Thoracic aorta (tissue), 2 donors: ENCODE results near the gene LUZP2. TPM values are rescaled to one million over a fixed set of nuclear protein-coding genes. Genes with fewer than 3 reads are reported as not detected.

ENCODE experiments used
- ATAC-seq: fragments of 150-250 bp; one replicate; pipeline ENCODE4 v1.8.0; 2017; ENCODE audit warnings: low read depth; ENCODE audit not compliant: insufficient number of reproducible peaks, low FRiP score
- DNase-seq: peaks from one replicate; pipeline ENCODE4 v3.0.0-alpha.2; 2020; ENCODE audit warnings: low spot score
- H3K27ac ChIP-seq, 2 donors: fragments of 200-600 bp; sonication (generic); 1 replicate in 1 of 2; 2 replicates in 1 of 2; pipeline ENCODE4 v1.5.1; 2016; ENCODE audit warnings: mild to moderate bottlenecking in 2 of 2, moderate library complexity in 2 of 2
- H3K27me3 ChIP-seq: fragments of 200-600 bp; sonication (generic); replicated peaks from 2 replicates; pipeline ENCODE4 v1.6.0; 2016; ENCODE audit warnings: mild to moderate bottlenecking; ENCODE audit not compliant: insufficient read depth
- H3K36me3 ChIP-seq: fragments of 200-600 bp; sonication (generic); one replicate; pipeline ENCODE4 v1.5.1; 2016
- H3K4me1 ChIP-seq, 2 donors: fragments of 200-600 bp; sonication (generic); 1 replicate in 1 of 2; 2 replicates in 1 of 2; pipeline versions ENCODE4 v1.5.1 to v1.6.0; 2016; ENCODE audit warnings: low read depth in 2 of 2, mild to moderate bottlenecking in 1 of 2; ENCODE audit not compliant: control insufficient read depth in 1 of 2
- H3K4me3 ChIP-seq: fragments of 200-600 bp; sonication (generic); 2 replicates; pipeline ENCODE4 v1.5.1; 2016; ENCODE audit warnings: mild to moderate bottlenecking
- H3K9me3 ChIP-seq: fragments of 200-600 bp; sonication (generic); 2 replicates; pipeline ENCODE4 v1.5.1; 2016
- CTCF ChIP-seq: fragments of 200-600 bp; sonication (generic); IDR thresholded peaks from one replicate; pipeline ENCODE4 v1.5.1; 2019; ENCODE audit warnings: antibody characterized with exemption
- total RNA-seq, 2 donors: library from RNA; depleted of rRNA; stranded (reverse); fragments of >200 nt; gene quantifications; one replicate each; pipeline versions ENCODE4 v1.1.0 to v1.2.3, GENCODE V29; 2016

The LUZP2 gene
- total RNA-seq, 2 donors from 2014 or later: 0.41 TPM; not detected in 1

DNA sequence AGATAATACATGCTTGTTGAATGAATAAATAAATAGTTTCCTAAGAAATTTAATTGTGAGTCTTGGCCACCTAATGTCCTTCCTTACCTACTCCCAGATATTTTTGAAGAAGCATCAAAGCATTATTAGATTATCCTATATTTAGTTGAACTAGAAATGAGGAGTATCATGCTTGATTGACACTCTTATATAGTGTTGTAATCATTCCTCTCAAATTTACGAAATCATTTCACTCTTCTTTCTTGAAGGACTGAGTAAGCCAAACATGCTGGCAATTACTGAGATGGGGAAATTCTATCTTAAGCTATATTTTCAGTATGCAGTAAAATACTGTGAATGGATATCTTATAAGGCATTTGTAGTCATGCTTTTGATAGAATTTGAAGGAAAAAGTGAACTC lies 189.0 kb downstream of the LUZP2 start:
- Histone ChIP-seq H3K9me3 (no peaks in the 10 kb centered on the region), H3K27ac (no peak overlapping the region), H3K4me3 (no peak overlapping the region), H3K36me3 (no peaks in the 10 kb centered on the region), H3K4me1 (no peaks in the 10 kb centered on the region), H3K27me3 (no peaks in the 10 kb centered on the region)
- TF ChIP-seq CTCF: no peak
- ATAC-seq (no peak), DNase-seq (no peak)

DNA sequence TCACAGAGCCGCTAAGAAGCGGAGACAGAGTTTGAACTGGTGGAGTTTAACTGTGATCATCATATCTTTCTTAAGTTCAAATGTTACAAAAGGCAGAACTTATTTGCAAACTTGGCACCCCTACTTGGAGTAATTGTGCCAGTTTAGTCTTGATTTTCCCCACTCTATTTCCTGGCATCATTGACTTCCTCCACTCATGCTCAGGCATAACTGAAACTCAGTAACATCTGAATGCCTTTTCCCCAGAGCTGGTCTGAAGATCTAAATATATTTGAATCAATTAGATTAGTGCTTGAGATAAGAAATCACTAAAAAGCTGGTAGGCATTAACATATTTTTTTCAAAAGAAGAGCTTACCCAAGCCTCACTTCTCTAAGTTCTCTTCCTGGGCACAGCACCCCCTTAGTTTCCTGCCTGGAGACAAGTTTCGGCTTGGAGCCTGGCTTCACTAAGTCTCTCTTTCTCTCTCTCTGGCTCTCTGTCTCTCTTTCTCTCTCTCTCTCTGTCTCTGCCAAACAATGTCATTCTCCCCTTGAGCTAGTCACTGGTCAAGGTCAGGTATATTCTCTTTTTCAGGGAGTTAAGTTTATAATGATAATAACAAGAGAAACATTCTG lies 190.8 kb downstream of the LUZP2 start:
- no peak for DNase-seq
- H3K9me3 ChIP-seq: no peaks in the 10 kb centered on the region
- no peak overlapping the region for H3K4me3 ChIP-seq
- H3K4me1 ChIP-seq: no peaks in the 10 kb centered on the region
- no peak for TF ChIP-seq CTCF
- H3K27me3 ChIP-seq: no peaks in the 10 kb centered on the region
- no peaks in the 10 kb centered on the region for H3K36me3 ChIP-seq
- no peak for ATAC-seq
- H3K27ac ChIP-seq: no peak overlapping the region

GRCh38 chr11:24688981-24689380 lies 192.1 kb downstream of the LUZP2 start:
- H3K36me3 ChIP-seq: no peaks in the 10 kb centered on the region
- no peaks in the 10 kb centered on the region for H3K9me3 ChIP-seq
- H3K27ac ChIP-seq: no peak overlapping the region
- no peaks in the 10 kb centered on the region for H3K4me1 ChIP-seq
- no peak overlapping the region for H3K4me3 ChIP-seq
- TF ChIP-seq CTCF: no peak
- ATAC-seq (no peak), DNase-seq (no peak)
- no peaks in the 10 kb centered on the region for H3K27me3 ChIP-seq

- Histone ChIP-seq H3K9me3 (no peaks in the 10 kb centered on the region), H3K27ac (no peak overlapping the region), H3K4me1 (no peaks in the 10 kb centered on the region), H3K27me3 (no peaks in the 10 kb centered on the region), H3K36me3 (no peaks in the 10 kb centered on the region), H3K4me3 (no peak overlapping the region)
- ATAC-seq (no peak), DNase-seq (no peak)
- TF ChIP-seq CTCF: no peak
Measured at GRCh38 chr11:24697522-24698111, 200.8 kb downstream of the LUZP2 start.

DNA sequence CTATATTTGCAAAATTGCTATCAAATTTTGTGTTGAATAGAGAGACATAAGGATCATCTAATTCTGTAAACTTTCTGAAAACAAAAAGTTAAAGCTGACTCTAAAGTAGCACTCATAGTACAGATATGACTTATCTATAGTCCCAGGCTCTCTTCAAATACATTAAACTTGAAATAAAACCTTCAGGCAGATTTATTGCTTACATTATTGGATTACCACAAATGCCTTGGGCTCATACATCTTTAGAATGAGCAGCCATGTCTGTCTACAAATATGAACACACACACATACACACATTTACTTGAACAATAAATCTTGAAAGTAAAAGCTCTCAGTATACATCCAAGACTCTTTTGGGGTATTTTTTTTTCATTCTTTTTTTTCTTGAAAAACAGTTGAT lies 207.9 kb downstream of the LUZP2 start:
- no peaks in the 10 kb centered on the region for H3K4me1 ChIP-seq
- no peak overlapping the region for H3K4me3 ChIP-seq
- H3K27me3 ChIP-seq: no peaks in the 10 kb centered on the region
- DNase-seq: no peak
- H3K36me3 ChIP-seq: no peaks in the 10 kb centered on the region
- no peaks in the 10 kb centered on the region for H3K9me3 ChIP-seq
- ATAC-seq: no peak
- TF ChIP-seq CTCF: no peak
- H3K27ac ChIP-seq: no peak overlapping the region
